ENCODE data around the gene TIMM22.
"Not testable (repeated sequence)": the region's sequence is repeated elsewhere in the genome, so short reads cannot be mapped to it uniquely, and the experiment has no call there.

TIMM22 gene

GRCh38 chr17:1047177-1047878, 50.4 kb downstream of the TIMM22 start:
- FAIRE-seq (no peak), DNase-seq (ENCODE audit: insufficient read length, low spot score) (peak; percentile 86)
- no peak for TF ChIP-seq CTCF (IDR thresholded peaks at IDR 0.05; ENCODE audit: insufficient read depth, missing control alignments)

- FAIRE-seq (no peak), DNase-seq (ENCODE audit: insufficient read length, low spot score) (no peak)
- TF ChIP-seq CTCF (IDR thresholded peaks at IDR 0.05; ENCODE audit: insufficient read depth, missing control alignments), result no peak
Observed at GRCh38 chr17:1047879-1048470, 51.0 kb downstream of the TIMM22 start.

- not testable (repeated sequence) for DNase-seq (ENCODE audit: insufficient read length, low spot score); FAIRE-seq
Observed at GRCh38 chr17:1048516-1049115, 51.7 kb downstream of the TIMM22 start.

GRCh38 chr17:1049446-1050225, 52.7 kb downstream of the TIMM22 start:
- DNase-seq (ENCODE audit: insufficient read length, low spot score) (no peak), FAIRE-seq (no peak)
- no peak for TF ChIP-seq CTCF (IDR thresholded peaks at IDR 0.05; ENCODE audit: insufficient read depth, missing control alignments)

- FAIRE-seq (no peak), DNase-seq (ENCODE audit: insufficient read length, low spot score) (no peak)
- TF ChIP-seq CTCF (IDR thresholded peaks at IDR 0.05; ENCODE audit: insufficient read depth, missing control alignments), result no peak
Observed at GRCh38 chr17:1050246-1050995, 53.5 kb downstream of the TIMM22 start.

GRCh38 chr17:1050996-1051925, 54.3 kb downstream of the TIMM22 start:
- FAIRE-seq (no peak), DNase-seq (ENCODE audit: insufficient read length, low spot score) (no peak)
- no peak for TF ChIP-seq CTCF (IDR thresholded peaks at IDR 0.05; ENCODE audit: insufficient read depth, missing control alignments)
